ENCODE results near the gene PPM1B. TPM values are rescaled to one million over a fixed set of nuclear protein-coding genes. Genes with fewer than 3 reads are reported as not detected.
"Not testable (repeated sequence)": the region's sequence is repeated elsewhere in the genome, so short reads cannot be mapped to it uniquely, and the experiment has no call there.

The PPM1B gene
- total and polyA plus RNA-seq, 7 experiments from 2014 or later: 46.0 to 89.5 (median 74.7) TPM

DNA sequence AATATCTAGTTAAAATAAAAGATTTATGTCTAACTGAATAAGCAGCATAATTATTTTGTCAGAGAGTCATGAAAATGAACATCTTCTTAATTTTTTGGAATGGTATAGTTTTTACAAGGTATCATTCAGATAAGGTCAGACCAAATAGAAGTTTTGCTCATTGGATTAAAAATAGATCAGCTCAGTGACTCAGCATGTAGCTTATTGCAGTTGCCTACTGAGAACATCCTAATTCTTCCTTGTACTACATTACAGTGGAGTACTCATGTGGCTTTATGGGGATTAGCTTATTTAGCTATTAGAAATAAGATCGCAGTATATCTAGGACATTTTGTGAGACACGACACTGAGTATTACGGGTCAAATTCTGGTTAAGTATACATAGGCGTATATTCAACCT is 38.2 kb upstream of the PPM1B start:
- no peak overlapping the region for H3K4me3 Mint-ChIP-seq

GRCh38 chr2:44131177-44131576 is 37.5 kb upstream of the PPM1B start:
- Mint-ChIP-seq H3K4me3 (no peak overlapping the region), H3K36me3 (peaks cover 0 to 7% (median 4%) of the 10 kb centered on the region in 5 donors), H3K4me1 (peaks cover 0 to 9% (median 0%) of the 10 kb centered on the region in 7 donors), H3K9me3 (peaks cover 0 to 18% (median 6%) of the 10 kb centered on the region in 11 donors), H3K27ac (no peak overlapping the region), H3K27me3 (peaks cover 0 to 12% (median 0%) of the 10 kb centered on the region in 5 donors)
- intact Hi-C loops (cut with micrococcal nuclease): no loop called here
- Histone ChIP-seq H3K9me3 (ENCODE audit: control insufficient read depth in 2 of 3, low read length in 3 of 3) (no peaks in the 10 kb centered on the region), H3K27ac (ENCODE audit: low read depth, low read length) (no peak overlapping the region), H3K4me1 (ENCODE audit: control insufficient read depth in 2 of 2, insufficient read depth in 2 of 2, low read length in 2 of 2) (no peaks in the 10 kb centered on the region), H3K36me3 (ENCODE audit: control insufficient read depth in 2 of 3, insufficient read depth in 3 of 3, low read length in 3 of 3) (no peaks in the 10 kb centered on the region), H3K4me3 (ENCODE audit: low read length) (no peak overlapping the region), H3K27me3 (ENCODE audit: control insufficient read depth in 2 of 2, insufficient read depth in 2 of 2, low read length in 2 of 2) (no peaks in the 10 kb centered on the region)
- ChIA-PET CTCF (no interaction called here), POLR2A (no interaction called here)
- no peak for DNase-seq
- no peak for ATAC-seq

More for the DNA sequence above, 38.2 kb upstream of the PPM1B start:
- Histone ChIP-seq H3K27ac (ENCODE audit: low read depth, low read length) (no peak overlapping the region), H3K36me3 (ENCODE audit: control insufficient read depth in 2 of 3, insufficient read depth in 3 of 3, low read length in 3 of 3) (no peaks in the 10 kb centered on the region), H3K9me3 (ENCODE audit: control insufficient read depth in 2 of 3, low read length in 3 of 3) (no peaks in the 10 kb centered on the region), H3K27me3 (ENCODE audit: control insufficient read depth in 2 of 2, insufficient read depth in 2 of 2, low read length in 2 of 2) (no peaks in the 10 kb centered on the region), H3K4me1 (ENCODE audit: control insufficient read depth in 2 of 2, insufficient read depth in 2 of 2, low read length in 2 of 2) (no peaks in the 10 kb centered on the region), H3K4me3 (ENCODE audit: low read length) (no peak overlapping the region)
- CTCF ChIA-PET: no interaction called here
- H3K9me3 Mint-ChIP-seq: peaks cover 0 to 18% (median 6%) of the 10 kb centered on the region in 11 donors
- no peak overlapping the region for H3K27ac Mint-ChIP-seq
- peaks cover 0 to 13% (median 0%) of the 10 kb centered on the region in 5 donors for H3K27me3 Mint-ChIP-seq
- DNase-seq (no peak), ATAC-seq (no peak)
- intact Hi-C loops (cut with micrococcal nuclease): no loop called here
- H3K36me3 Mint-ChIP-seq: peaks cover 0 to 7% (median 4%) of the 10 kb centered on the region in 5 donors
- peaks cover 0 to 9% (median 0%) of the 10 kb centered on the region in 7 donors for H3K4me1 Mint-ChIP-seq
- POLR2A ChIA-PET: no interaction called here

GRCh38 chr2:44133602-44134001 is 35.1 kb upstream of the PPM1B start:
- H3K4me1 Mint-ChIP-seq: peaks cover 0 to 13% (median 0%) of the 10 kb centered on the region in 7 donors
- POLR2A ChIA-PET; H3K27me3 ChIP-seq (ENCODE audit: control insufficient read depth in 2 of 2, insufficient read depth in 2 of 2, low read length in 2 of 2); H3K27me3 Mint-ChIP-seq; H3K36me3 ChIP-seq (ENCODE audit: control insufficient read depth in 2 of 3, insufficient read depth in 3 of 3, low read length in 3 of 3); H3K27ac Mint-ChIP-seq; DNase-seq; H3K4me3 ChIP-seq (ENCODE audit: low read length); intact Hi-C loops (cut with micrococcal nuclease); H3K27ac ChIP-seq (ENCODE audit: low read depth, low read length); H3K36me3 Mint-ChIP-seq; ATAC-seq; CTCF ChIA-PET; H3K9me3 ChIP-seq (ENCODE audit: control insufficient read depth in 2 of 3, low read length in 3 of 3); H3K4me1 ChIP-seq (ENCODE audit: control insufficient read depth in 2 of 2, insufficient read depth in 2 of 2, low read length in 2 of 2): not testable (repeated sequence)
- peaks cover 0 to 18% (median 6%) of the 10 kb centered on the region in 11 donors for H3K9me3 Mint-ChIP-seq
- H3K4me3 Mint-ChIP-seq: peak overlapping the region in 1 of 10 donors; percentile 56

- Histone ChIP-seq H3K4me1 (ENCODE audit: control insufficient read depth in 2 of 2, insufficient read depth in 2 of 2, low read length in 2 of 2) (no peaks in the 10 kb centered on the region), H3K4me3 (ENCODE audit: low read length) (no peak overlapping the region), H3K9me3 (ENCODE audit: control insufficient read depth in 2 of 3, low read length in 3 of 3) (no peaks in the 10 kb centered on the region), H3K27me3 (ENCODE audit: control insufficient read depth in 2 of 2, insufficient read depth in 2 of 2, low read length in 2 of 2) (no peaks in the 10 kb centered on the region), H3K27ac (ENCODE audit: low read depth, low read length) (no peak overlapping the region), H3K36me3 (ENCODE audit: control insufficient read depth in 2 of 3, insufficient read depth in 3 of 3, low read length in 3 of 3) (no peaks in the 10 kb centered on the region)
- Mint-ChIP-seq H3K27ac (no peak overlapping the region), H3K36me3 (peaks cover 0 to 7% (median 4%) of the 10 kb centered on the region in 5 donors), H3K4me3 (no peak overlapping the region), H3K9me3 (peaks cover 0 to 18% (median 6%) of the 10 kb centered on the region in 11 donors), H3K4me1 (peaks cover 2 to 18% (median 4%) of the 10 kb centered on the region in 7 donors), H3K27me3 (peaks cover 0 to 13% (median 0%) of the 10 kb centered on the region in 5 donors)
- DNase-seq (no peak), ATAC-seq (no peak)
- ChIA-PET POLR2A (no interaction called here), CTCF (no interaction called here)
- intact Hi-C loops (cut with micrococcal nuclease): no loop called here
These were observed 33.8 kb upstream of the PPM1B start for GRCh38 chr2:44134848-44135247.

GRCh38 chr2:44135296-44135695 is 33.4 kb upstream of the PPM1B start:
- no peak for ATAC-seq
- intact Hi-C loops (cut with micrococcal nuclease): no loop called here
- H3K27ac Mint-ChIP-seq: no peak overlapping the region
- H3K9me3 ChIP-seq (ENCODE audit: control insufficient read depth in 2 of 3, low read length in 3 of 3): no peaks in the 10 kb centered on the region
- no peak overlapping the region for H3K27ac ChIP-seq (ENCODE audit: low read depth, low read length)
- H3K27me3 Mint-ChIP-seq: peaks cover 0 to 13% (median 0%) of the 10 kb centered on the region in 5 donors
- H3K4me3 ChIP-seq (ENCODE audit: low read length): no peak overlapping the region
- H3K9me3 Mint-ChIP-seq: peaks cover 0 to 18% (median 6%) of the 10 kb centered on the region in 11 donors
- peaks cover 2 to 22% (median 9%) of the 10 kb centered on the region in 7 donors for H3K4me1 Mint-ChIP-seq
- H3K36me3 Mint-ChIP-seq: peaks cover 0 to 7% (median 4%) of the 10 kb centered on the region in 5 donors
- POLR2A ChIA-PET: no interaction called here
- no peak overlapping the region for H3K4me3 Mint-ChIP-seq
- H3K36me3 ChIP-seq (ENCODE audit: control insufficient read depth in 2 of 3, insufficient read depth in 3 of 3, low read length in 3 of 3): no peaks in the 10 kb centered on the region
- CTCF ChIA-PET: no interaction called here
- H3K27me3 ChIP-seq (ENCODE audit: control insufficient read depth in 2 of 2, insufficient read depth in 2 of 2, low read length in 2 of 2): no peaks in the 10 kb centered on the region
- H3K4me1 ChIP-seq (ENCODE audit: control insufficient read depth in 2 of 2, insufficient read depth in 2 of 2, low read length in 2 of 2): no peaks in the 10 kb centered on the region
- no peak for DNase-seq

- ATAC-seq (no peak), DNase-seq (no peak)
- no peak overlapping the region for H3K27ac Mint-ChIP-seq
- peaks cover 0 to 7% (median 4%) of the 10 kb centered on the region in 5 donors for H3K36me3 Mint-ChIP-seq
- peaks cover 2 to 25% (median 11%) of the 10 kb centered on the region in 7 donors for H3K4me1 Mint-ChIP-seq
- Histone ChIP-seq H3K27ac (ENCODE audit: low read depth, low read length) (no peak overlapping the region), H3K4me1 (ENCODE audit: control insufficient read depth in 2 of 2, insufficient read depth in 2 of 2, low read length in 2 of 2) (no peaks in the 10 kb centered on the region), H3K9me3 (ENCODE audit: control insufficient read depth in 2 of 3, low read length in 3 of 3) (no peaks in the 10 kb centered on the region), H3K27me3 (ENCODE audit: control insufficient read depth in 2 of 2, insufficient read depth in 2 of 2, low read length in 2 of 2) (no peaks in the 10 kb centered on the region), H3K36me3 (ENCODE audit: control insufficient read depth in 2 of 3, insufficient read depth in 3 of 3, low read length in 3 of 3) (no peaks in the 10 kb centered on the region), H3K4me3 (ENCODE audit: low read length) (no peak overlapping the region)
- H3K4me3 Mint-ChIP-seq: no peak overlapping the region
- intact Hi-C loops (cut with micrococcal nuclease): no loop called here
- ChIA-PET POLR2A (no interaction called here), CTCF (no interaction called here)
- H3K27me3 Mint-ChIP-seq: peaks cover 0 to 15% (median 0%) of the 10 kb centered on the region in 5 donors
- peaks cover 0 to 18% (median 6%) of the 10 kb centered on the region in 11 donors for H3K9me3 Mint-ChIP-seq
These were observed 32.9 kb upstream of the PPM1B start for GRCh38 chr2:44135771-44136170.

GRCh38 chr2:44136252-44136651 is 32.4 kb upstream of the PPM1B start:
- Histone ChIP-seq H3K27me3 (ENCODE audit: control insufficient read depth in 2 of 2, insufficient read depth in 2 of 2, low read length in 2 of 2) (no peaks in the 10 kb centered on the region), H3K9me3 (ENCODE audit: control insufficient read depth in 2 of 3, low read length in 3 of 3) (no peaks in the 10 kb centered on the region), H3K4me3 (ENCODE audit: low read length) (no peak overlapping the region), H3K27ac (ENCODE audit: low read depth, low read length) (no peak overlapping the region), H3K36me3 (ENCODE audit: control insufficient read depth in 2 of 3, insufficient read depth in 3 of 3, low read length in 3 of 3) (no peaks in the 10 kb centered on the region), H3K4me1 (ENCODE audit: control insufficient read depth in 2 of 2, insufficient read depth in 2 of 2, low read length in 2 of 2) (no peaks in the 10 kb centered on the region)
- ChIA-PET POLR2A (no interaction called here), CTCF (no interaction called here)
- ATAC-seq: no peak
- intact Hi-C loops (cut with micrococcal nuclease): no loop called here
- H3K27me3 Mint-ChIP-seq: peaks cover 0 to 16% (median 0%) of the 10 kb centered on the region in 5 donors
- peaks cover 2 to 25% (median 11%) of the 10 kb centered on the region in 7 donors for H3K4me1 Mint-ChIP-seq
- DNase-seq: no peak
- H3K9me3 Mint-ChIP-seq: peaks cover 0 to 14% (median 5%) of the 10 kb centered on the region in 11 donors
- no peak overlapping the region for H3K4me3 Mint-ChIP-seq
- H3K36me3 Mint-ChIP-seq: peaks cover 0 to 5% (median 4%) of the 10 kb centered on the region in 5 donors
- H3K27ac Mint-ChIP-seq: no peak overlapping the region
